Esophagus muscularis mucosa (tissue), 3 donors: ENCODE measurements around the gene CD14.

Experiments used
- POLR2A ChIP-seq: fragments of 450-650 bp; IDR thresholded peaks from one replicate; pipeline ENCODE4 v1.6.1; 2017; ENCODE audit warnings: antibody characterized with exemption, moderate library complexity, mild to moderate bottlenecking, low read depth
- TF ChIP-seq, protein P1 (sequence below), 3 experiments: fragments of 200-600 bp in 2 of 3; fragments of 450-650 bp in 1 of 3; sonication (generic) in 2 of 3; IDR thresholded peaks; one replicate each; pipeline ENCODE4 v1.5.1; 2017 to 2019; ENCODE audit warnings: antibody characterized with exemption in 3 of 3, mild to moderate bottlenecking in 2 of 3, moderate library complexity in 1 of 3

DNA sequence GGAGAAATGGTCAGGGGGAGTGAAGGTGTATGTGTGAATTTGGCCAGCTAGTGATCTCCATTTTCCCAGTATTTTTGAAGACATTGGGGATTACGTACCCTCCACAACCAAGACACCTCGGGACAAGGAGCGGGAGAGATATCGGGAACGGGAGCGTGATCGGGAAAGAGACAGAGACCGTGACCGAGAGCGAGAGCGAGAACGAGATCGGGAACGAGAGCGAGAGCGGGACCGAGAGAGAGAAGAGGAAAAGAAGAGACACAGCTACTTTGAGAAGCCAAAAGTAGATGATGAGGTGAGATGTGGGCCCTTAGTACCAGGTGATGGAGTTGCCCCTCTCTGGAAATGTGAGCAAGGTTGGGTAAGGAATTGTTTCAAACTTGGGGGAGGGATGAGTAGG, 25.9 kb upstream of the CD14 start:
- TF ChIP-seq, protein P1, sequence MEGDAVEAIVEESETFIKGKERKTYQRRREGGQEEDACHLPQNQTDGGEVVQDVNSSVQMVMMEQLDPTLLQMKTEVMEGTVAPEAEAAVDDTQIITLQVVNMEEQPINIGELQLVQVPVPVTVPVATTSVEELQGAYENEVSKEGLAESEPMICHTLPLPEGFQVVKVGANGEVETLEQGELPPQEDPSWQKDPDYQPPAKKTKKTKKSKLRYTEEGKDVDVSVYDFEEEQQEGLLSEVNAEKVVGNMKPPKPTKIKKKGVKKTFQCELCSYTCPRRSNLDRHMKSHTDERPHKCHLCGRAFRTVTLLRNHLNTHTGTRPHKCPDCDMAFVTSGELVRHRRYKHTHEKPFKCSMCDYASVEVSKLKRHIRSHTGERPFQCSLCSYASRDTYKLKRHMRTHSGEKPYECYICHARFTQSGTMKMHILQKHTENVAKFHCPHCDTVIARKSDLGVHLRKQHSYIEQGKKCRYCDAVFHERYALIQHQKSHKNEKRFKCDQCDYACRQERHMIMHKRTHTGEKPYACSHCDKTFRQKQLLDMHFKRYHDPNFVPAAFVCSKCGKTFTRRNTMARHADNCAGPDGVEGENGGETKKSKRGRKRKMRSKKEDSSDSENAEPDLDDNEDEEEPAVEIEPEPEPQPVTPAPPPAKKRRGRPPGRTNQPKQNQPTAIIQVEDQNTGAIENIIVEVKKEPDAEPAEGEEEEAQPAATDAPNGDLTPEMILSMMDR (IDR thresholded peaks at IDR 0.05), result no peak
- TF ChIP-seq POLR2A, result no peak
